A549 treated with RU486 at 1 μM for 4 hours (cell line): ENCODE measurements around the gene PATJ. TPM values are rescaled to one million over a fixed set of nuclear protein-coding genes. Genes with fewer than 3 reads are reported as not detected.

Experiments
- total RNA-seq: library from RNA; stranded (reverse); fragments of 200-300 nt; extraction: Qiagen RNA extraction; gene quantifications from 5 replicates; pipeline ENCODE4 v1.2.3, GENCODE V29; 2022; ENCODE audit warnings: low read depth

The PATJ gene, protein sequence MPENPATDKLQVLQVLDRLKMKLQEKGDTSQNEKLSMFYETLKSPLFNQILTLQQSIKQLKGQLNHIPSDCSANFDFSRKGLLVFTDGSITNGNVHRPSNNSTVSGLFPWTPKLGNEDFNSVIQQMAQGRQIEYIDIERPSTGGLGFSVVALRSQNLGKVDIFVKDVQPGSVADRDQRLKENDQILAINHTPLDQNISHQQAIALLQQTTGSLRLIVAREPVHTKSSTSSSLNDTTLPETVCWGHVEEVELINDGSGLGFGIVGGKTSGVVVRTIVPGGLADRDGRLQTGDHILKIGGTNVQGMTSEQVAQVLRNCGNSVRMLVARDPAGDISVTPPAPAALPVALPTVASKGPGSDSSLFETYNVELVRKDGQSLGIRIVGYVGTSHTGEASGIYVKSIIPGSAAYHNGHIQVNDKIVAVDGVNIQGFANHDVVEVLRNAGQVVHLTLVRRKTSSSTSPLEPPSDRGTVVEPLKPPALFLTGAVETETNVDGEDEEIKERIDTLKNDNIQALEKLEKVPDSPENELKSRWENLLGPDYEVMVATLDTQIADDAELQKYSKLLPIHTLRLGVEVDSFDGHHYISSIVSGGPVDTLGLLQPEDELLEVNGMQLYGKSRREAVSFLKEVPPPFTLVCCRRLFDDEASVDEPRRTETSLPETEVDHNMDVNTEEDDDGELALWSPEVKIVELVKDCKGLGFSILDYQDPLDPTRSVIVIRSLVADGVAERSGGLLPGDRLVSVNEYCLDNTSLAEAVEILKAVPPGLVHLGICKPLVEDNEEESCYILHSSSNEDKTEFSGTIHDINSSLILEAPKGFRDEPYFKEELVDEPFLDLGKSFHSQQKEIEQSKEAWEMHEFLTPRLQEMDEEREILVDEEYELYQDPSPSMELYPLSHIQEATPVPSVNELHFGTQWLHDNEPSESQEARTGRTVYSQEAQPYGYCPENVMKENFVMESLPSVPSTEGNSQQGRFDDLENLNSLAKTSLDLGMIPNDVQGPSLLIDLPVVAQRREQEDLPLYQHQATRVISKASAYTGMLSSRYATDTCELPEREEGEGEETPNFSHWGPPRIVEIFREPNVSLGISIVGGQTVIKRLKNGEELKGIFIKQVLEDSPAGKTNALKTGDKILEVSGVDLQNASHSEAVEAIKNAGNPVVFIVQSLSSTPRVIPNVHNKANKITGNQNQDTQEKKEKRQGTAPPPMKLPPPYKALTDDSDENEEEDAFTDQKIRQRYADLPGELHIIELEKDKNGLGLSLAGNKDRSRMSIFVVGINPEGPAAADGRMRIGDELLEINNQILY (N-terminal part only)
- total RNA-seq = 3.4 to 4.7 TPM (median 4.0 TPM) in 5 replicates

DNA sequence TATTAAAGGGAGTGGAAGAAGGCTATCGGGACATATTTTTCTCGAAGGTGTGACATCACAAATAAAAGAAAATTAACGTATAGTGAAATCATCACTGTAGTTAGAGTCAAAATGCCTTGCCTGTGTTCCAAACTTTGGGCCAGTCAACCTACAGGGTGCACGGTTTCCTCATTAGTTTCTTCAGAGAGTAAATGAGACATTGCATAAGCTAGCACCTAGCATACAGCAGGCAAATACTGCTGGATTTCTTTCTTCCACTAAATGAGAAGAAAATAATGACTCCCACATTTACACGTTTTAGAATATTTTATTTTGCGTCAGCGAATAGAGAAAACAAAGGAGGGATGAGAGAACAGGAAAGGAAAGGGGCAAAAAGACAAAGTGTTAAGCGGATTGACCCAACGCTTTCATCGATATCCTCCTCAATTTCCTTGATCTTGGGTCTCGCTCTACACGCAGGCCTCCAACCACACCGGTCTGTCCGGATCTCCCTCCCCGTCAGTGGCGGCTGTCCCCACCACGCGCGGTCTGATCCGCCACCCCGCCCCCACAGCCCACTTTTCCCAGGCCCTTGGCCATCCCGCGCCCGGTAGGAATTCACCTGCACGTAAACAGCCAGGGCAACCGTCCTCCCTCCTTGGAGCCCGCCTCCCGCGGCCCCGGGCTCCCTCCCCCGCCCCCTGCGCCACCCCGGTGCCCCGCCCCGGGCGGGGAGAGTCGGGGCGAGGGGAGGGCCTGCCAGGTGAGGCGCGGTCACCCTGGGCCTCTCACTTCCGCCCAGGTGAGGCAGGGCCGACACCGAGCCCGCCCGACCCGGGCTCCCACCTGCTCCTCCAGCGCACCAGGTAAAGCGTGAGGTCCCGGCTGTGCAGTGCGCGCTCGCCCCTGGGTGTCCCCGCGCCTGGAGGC lies at the start of gene PATJ:
Gene PATJ (plus strand): TSS at position 770 of the 909 bp plus-strand sequence. CDS start 20,413 bp downstream, outside the sequence.

DNA sequence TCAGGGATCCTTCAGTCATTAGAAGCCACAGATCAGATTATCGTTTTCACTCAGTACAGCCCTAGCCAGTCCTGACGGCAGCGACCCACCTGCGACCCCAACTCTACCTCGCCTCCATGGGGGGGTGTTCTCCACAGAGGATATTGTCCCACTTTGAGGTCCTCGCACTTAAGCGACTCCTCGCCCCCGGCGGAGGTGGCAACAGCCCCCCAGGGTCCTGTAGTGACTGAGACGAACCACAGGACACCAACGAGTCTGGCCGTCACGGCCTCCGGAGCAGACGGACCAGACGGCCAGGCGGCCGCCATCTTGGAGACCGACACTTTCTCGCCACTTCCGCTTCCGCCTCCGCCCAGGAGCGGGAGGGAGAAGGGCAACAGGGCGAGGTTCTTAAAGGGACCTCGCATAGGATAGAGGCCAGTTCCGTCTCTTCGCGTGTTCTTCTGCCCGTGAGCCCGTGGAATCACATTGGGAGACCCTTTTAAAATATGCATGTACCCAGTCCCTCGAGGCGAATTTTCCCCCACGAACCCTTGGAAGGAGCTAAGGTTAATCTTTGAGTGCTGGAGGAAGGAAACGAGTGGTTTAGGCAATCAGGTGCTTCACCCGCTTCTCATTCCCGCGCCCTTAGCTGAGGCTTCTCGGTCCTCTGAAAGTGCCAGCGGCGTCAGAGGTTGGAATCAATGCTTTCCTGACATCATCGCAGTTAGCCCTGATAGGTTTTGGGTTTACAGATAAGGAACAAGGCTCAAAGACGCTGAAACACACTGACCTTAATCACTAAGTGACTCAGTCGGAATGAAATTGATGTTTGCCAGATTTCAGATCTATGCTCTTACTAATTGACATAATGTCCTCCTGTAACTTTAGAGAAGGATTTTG lies 17.2 kb upstream of the PATJ start, which contains the start of gene TM2D1:
Gene TM2D1 (minus strand): TSS at position 329 of the 882 bp plus-strand sequence. CDS start 21 bp downstream, at position 308.

DNA sequence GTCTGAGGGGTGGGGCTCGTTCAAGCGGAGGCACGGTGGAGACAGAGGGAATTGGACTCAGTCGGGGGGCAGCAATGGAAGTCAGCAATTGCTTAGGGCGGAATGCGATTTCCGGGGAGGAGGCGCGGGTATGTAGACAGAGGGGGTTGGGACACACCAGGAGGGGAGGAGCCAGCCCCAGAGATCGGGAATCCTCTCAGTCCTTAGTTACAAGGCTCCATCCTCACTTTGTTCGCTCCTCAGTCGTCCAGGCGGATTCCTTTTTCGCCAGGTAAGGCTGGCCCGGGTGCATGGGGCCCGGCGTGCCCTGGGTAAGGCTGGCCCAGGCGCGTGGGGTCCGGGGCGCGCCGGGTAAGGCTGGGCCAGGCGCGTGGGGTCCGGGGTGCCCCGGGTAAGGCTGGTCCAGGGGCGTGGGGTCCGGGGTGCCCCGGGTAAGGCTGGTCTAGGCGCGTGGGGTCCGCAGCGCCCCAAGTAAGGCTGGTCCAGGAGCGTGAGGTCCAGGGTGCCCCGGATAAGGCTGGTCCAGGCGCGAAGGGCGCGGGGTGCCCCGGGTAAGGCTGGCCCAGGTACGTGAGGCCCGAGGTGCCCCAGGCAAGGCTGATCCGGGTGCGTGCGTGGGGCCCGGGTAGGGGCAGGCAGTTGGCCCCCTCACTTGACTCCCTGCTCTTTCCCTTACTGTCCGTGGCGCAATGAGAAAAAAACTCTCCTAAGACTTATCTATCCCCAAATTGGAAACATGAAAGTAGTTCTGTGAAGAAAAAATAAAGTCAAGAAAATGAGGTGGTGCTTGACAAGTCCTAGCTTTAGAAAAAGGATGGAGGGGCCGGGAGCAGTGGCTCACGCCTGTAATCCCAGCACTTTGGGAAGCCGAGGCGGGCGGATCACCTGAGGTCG lies 452.6 kb downstream of the PATJ start, which contains the start of gene L1TD1:
Gene L1TD1 (plus strand): TSS at position 199 of the 894 bp plus-strand sequence. CDS start 11,780 bp downstream, outside the sequence.

Other genes with a start within 250 kb of the PATJ start
- 16.5 to 31.6 TPM (median 24.5 TPM) in 5 replicates for gene TM2D1, start 17.3 kb upstream of the PATJ start, total RNA-seq